Right atrium auricular region (tissue), 2 donors: ENCODE measurements around the gene KANK4. TPM values are rescaled to one million over a fixed set of nuclear protein-coding genes. Genes with fewer than 3 reads are reported as not detected.
A peak's percentile ranks its signal among the peaks of the same experiment; 100 is the strongest.

ENCODE experiments used
- DNase-seq: peaks from one replicate; pipeline ENCODE4 v3.0.0-alpha.2; 2019; ENCODE audit warnings: low spot score
- H3K27ac ChIP-seq, 2 donors: fragments of 200-600 bp; sonication (generic); 1 replicate in 1 of 2; 2 replicates in 1 of 2; pipeline ENCODE4 v1.5.1; 2016 to 2019
- H3K27me3 ChIP-seq, 2 donors: fragments of 200-600 bp; sonication (generic); one replicate each; pipeline versions ENCODE4 v1.5.1 to v1.6.0; 2017 to 2019
- H3K36me3 ChIP-seq: fragments of 200-600 bp; sonication (generic); one replicate; pipeline ENCODE4 v1.5.1; 2016
- H3K4me1 ChIP-seq, 2 donors: fragments of 200-600 bp; sonication (generic); one replicate each; pipeline versions ENCODE4 v1.5.1 to v1.6.0; 2017 to 2019
- H3K4me3 ChIP-seq, 2 donors: fragments of 200-600 bp; sonication (generic); 1 replicate in 1 of 2; 2 replicates in 1 of 2; pipeline ENCODE4 v1.5.1; 2017 to 2019; ENCODE audit warnings: mild to moderate bottlenecking in 1 of 2, moderate library complexity in 1 of 2
- H3K9me3 ChIP-seq, 2 donors: fragments of 200-600 bp; sonication (generic); one replicate each; pipeline ENCODE4 v1.5.1; 2019
- CTCF ChIP-seq, 2 donors: fragments of 200-600 bp; sonication (generic); IDR thresholded peaks; one replicate each; pipeline ENCODE4 v1.5.1; 2019; ENCODE audit warnings: antibody characterized with exemption in 2 of 2
- total RNA-seq, 2 donors: library from RNA; depleted of rRNA; stranded (reverse); fragments of >200 nt; gene quantifications; one replicate each; pipeline ENCODE4 v1.1.0, GENCODE V29; 2016

KANK4 gene
- total RNA-seq, 2 donors from 2014 or later, result 0.12 to 0.63 TPM

GRCh38 chr1:62196086-62196690 lies 123.0 kb downstream of the KANK4 start:
- no peak for DNase-seq
- H3K4me3 ChIP-seq, result no peak overlapping the region
- TF ChIP-seq CTCF (IDR thresholded peaks at IDR 0.05), result no peak
- H3K9me3 ChIP-seq, result no peaks in the 10 kb centered on the region
- no peak overlapping the region for H3K27ac ChIP-seq
- H3K4me1 ChIP-seq, result no peaks in the 10 kb centered on the region
- no peaks in the 10 kb centered on the region for H3K36me3 ChIP-seq
- peaks cover 3 to 20% of the 10 kb centered on the region in 2 donors for H3K27me3 ChIP-seq

- H3K27ac ChIP-seq, result no peak within 1 kb of the TSS
- no peak within 1 kb of the TSS for H3K4me3 ChIP-seq
- no peak for TF ChIP-seq CTCF (IDR thresholded peaks at IDR 0.05)
- DNase-seq, result no peak
- H3K36me3 ChIP-seq, result no peaks in the 10 kb centered on the region
- H3K4me1 ChIP-seq, result no peaks in the 10 kb centered on the region
- H3K27me3 ChIP-seq, result peaks cover 3 to 20% of the 10 kb centered on the region in 2 donors
- no peaks in the 10 kb centered on the region for H3K9me3 ChIP-seq
Observed at GRCh38 chr1:62194651-62195544, 124.3 kb downstream of the KANK4 start, which contains the start of gene L1TD1. Gene L1TD1 (plus strand): TSS chr1:62194849. CDS start chr1:62206629, 11,780 bp downstream.

- Histone ChIP-seq H3K36me3 (no peaks in the 10 kb centered on the region), H3K9me3 (no peaks in the 10 kb centered on the region), H3K4me3 (no peak overlapping the region), H3K27ac (no peak overlapping the region), H3K4me1 (no peaks in the 10 kb centered on the region), H3K27me3 (no peaks in the 10 kb centered on the region)
- no peak for TF ChIP-seq CTCF (IDR thresholded peaks at IDR 0.05)
- peak; percentile 26 for DNase-seq
Observed at GRCh38 chr1:62188111-62188510, 131.1 kb downstream of the KANK4 start.

- no peak for TF ChIP-seq CTCF (IDR thresholded peaks at IDR 0.05)
- H3K9me3 ChIP-seq, result no peaks in the 10 kb centered on the region
- no peaks in the 10 kb centered on the region for H3K27me3 ChIP-seq
- H3K4me1 ChIP-seq, result no peaks in the 10 kb centered on the region
- H3K36me3 ChIP-seq, result no peaks in the 10 kb centered on the region
- H3K27ac ChIP-seq, result no peak overlapping the region
- H3K4me3 ChIP-seq, result no peak overlapping the region
- peak; percentile 32 for DNase-seq
Observed at GRCh38 chr1:62187548-62187947, 131.7 kb downstream of the KANK4 start.

Other genes starting within 250 kb of the KANK4 start
- gene L1TD1, start 124.6 kb downstream of the KANK4 start, total RNA-seq, result not detected
- 10 to 100 TPM; 14.9 to 16.2 TPM for gene USP1, start 117.6 kb upstream of the KANK4 start, total RNA-seq